ENCODE data around the gene RPUSD4.
"Not testable (repeated sequence)": the region's sequence is repeated elsewhere in the genome, so short reads cannot be mapped to it uniquely, and the experiment has no call there.

Gene RPUSD4, protein sequence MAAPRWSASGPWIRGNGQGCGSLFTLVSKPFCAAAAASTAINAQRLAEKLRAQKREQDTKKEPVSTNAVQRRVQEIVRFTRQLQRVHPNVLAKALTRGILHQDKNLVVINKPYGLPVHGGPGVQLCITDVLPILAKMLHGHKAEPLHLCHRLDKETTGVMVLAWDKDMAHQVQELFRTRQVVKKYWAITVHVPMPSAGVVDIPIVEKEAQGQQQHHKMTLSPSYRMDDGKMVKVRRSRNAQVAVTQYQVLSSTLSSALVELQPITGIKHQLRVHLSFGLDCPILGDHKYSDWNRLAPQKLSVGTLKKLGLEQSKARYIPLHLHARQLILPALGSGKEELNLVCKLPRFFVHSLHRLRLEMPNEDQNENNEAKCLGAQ

GRCh38 chr11:126211236-126212088 lies at the start of gene RPUSD4, which contains the start of gene FAM118B:
RPUSD4 (minus strand) TSS chr11:126211650; CDS start chr11:126211638, 12 bp downstream.
FAM118B (plus strand) TSS chr11:126211782; CDS start chr11:126235002, 23,220 bp downstream.
- DNase-seq (ENCODE audit: low read depth in 2 of 2), result peak; percentile 97 to 98

- DNase-seq (ENCODE audit: low read depth in 2 of 2), result no peak
Measured at GRCh38 chr11:126257764-126258163, 46.3 kb upstream of the RPUSD4 start.

- no peak for DNase-seq (ENCODE audit: low read depth in 2 of 2)
Measured at GRCh38 chr11:126257144-126257543, 45.7 kb upstream of the RPUSD4 start.

DNA sequence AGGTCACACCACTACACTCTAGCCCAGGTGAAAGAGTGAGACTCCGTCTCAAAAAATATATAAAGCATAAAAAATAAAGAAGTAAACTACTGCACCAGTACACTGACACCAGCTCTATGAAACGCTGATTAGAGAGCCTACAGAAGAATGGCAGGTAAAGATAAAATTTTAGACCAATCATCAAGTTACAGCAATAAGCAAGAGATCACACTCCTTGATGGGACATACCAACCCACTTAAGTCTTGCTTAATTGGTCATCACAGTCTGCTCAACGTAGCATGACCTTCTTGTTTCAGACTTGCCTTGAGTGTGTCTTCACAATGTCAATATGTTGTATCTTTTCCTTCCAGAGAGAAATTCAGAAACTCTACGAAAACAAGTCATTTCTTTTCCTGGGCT lies 44.8 kb upstream of the RPUSD4 start:
- no peak for DNase-seq (ENCODE audit: low read depth in 2 of 2)

- DNase-seq (ENCODE audit: low read depth in 2 of 2), result not testable (repeated sequence)
Measured at GRCh38 chr11:126255507-126255906, 44.1 kb upstream of the RPUSD4 start.

DNA sequence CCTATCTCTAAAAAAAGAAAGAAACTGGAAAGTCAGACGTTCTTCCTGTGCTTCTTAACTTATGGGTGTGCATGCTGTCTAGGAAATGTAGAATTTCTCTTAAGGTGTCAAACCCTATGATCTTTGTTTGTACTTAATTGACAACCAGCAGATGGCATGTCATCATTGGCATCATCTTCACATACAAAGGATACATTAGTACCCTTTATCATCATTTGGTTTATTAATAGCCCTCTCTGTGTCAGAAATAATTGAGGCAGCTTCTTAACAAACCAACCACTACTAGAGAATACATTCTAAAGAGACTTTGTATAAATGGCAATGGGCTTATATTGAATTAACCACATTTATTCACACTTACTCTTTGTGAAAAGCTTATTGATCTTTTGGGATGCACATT lies 43.4 kb upstream of the RPUSD4 start:
- DNase-seq (ENCODE audit: low read depth in 2 of 2), result no peak

DNA sequence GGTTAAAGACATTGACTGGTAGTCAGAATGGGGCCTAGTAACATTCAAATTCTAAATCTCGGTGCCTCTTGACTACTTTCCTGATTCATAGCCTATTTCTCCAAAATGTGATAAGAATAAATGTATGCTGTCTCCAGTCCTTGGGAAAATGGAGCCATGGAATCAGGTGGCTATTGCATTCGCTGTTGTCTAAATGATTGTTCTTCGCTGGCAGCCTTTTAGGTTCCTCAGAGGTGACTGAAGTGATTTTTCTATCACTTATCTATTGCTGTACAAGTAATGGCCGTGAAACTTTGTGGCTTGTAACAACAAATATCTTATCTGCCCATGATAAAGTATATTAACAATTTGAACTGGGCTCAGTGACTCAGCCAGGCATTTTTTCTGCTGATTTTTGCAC lies 41.8 kb upstream of the RPUSD4 start:
- no peak for DNase-seq (ENCODE audit: low read depth in 2 of 2)

GRCh38 chr11:126246636-126247035 lies 35.2 kb upstream of the RPUSD4 start:
- DNase-seq (ENCODE audit: low read depth in 2 of 2), result no peak

DNA sequence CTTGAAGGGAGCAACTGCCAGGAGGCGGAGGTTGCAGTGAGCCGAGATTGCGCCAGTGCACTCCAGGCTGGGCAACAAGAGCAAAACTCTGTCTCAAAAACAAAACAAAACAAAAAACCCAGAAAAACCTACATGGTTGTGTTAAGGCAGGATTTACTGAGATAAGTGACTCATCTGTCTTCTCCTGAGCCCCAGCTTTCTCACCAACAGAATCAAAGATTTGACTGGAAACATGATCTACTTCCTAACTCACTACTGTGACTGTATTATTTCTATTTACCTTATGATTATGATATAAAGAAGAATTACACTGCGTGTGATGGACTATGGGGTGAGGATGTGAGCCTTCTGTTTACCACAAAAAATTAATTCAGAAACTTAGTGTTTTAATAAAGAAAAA lies 21.9 kb upstream of the RPUSD4 start:
- no peak for DNase-seq (ENCODE audit: low read depth in 2 of 2)

DNA sequence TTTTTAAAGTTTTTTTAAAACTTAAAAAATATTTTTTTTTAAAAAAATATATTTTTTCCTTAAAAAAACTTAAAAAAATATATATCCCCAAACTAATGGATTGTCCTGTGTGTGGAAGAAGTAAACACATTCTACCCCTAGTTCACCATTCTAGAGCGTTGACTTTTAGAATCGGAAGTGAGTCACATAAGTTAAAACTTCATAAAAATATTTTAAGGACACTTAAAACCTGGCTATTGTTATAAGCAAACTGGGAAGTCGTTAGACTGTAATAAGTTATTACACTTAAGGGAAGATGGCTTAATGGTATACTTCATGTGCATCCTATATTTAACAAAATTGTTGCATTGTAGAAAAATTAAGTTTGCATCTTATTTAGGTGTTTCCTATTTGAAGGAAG lies 21.2 kb upstream of the RPUSD4 start:
- no peak for DNase-seq (ENCODE audit: low read depth in 2 of 2)

GRCh38 chr11:126231725-126232459 lies 20.4 kb upstream of the RPUSD4 start:
- DNase-seq (ENCODE audit: low read depth in 2 of 2), result no peak

- DNase-seq (ENCODE audit: low read depth in 2 of 2), result no peak
Measured at GRCh38 chr11:126229858-126230540, 18.5 kb upstream of the RPUSD4 start.

DNA sequence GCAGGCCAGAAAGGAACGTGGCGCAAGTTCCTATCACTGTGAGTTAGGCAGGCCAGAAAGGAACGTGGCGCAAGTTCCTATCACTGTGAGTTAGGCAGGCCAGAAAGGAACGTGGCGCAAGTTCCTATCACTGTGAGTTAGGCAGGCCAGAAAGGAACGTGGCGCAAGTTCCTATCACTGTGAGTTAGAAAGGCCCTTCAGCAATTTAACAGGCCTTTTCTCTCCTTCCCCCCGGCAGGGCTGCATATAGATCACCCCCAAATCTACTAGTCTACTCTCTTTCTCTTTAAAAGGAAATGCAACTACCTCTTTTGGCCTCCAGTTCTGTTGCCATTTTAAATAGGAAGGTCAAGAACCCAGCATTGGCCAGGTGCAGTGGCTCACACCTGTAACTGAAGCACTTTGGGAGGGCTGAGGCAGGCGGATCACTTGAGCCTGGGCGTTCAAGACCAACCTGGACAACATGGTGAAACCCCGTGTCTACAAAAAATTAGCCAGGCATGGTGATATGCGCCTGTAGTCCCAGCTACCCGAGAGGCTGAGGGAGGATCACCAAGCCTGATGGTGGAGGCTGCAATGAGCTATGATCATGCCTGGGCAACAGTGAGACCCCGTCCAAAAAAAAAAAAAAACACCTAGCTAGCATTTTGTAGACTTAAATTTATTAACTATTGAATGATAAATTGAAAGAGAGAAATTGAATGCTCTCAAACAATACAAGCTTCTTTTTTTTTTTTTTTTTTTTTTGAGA lies 15.1 kb upstream of the RPUSD4 start:
- DNase-seq (ENCODE audit: low read depth in 2 of 2), result no peak

GRCh38 chr11:126225295-126225665 lies 13.8 kb upstream of the RPUSD4 start:
- no peak for DNase-seq (ENCODE audit: low read depth in 2 of 2)

DNA sequence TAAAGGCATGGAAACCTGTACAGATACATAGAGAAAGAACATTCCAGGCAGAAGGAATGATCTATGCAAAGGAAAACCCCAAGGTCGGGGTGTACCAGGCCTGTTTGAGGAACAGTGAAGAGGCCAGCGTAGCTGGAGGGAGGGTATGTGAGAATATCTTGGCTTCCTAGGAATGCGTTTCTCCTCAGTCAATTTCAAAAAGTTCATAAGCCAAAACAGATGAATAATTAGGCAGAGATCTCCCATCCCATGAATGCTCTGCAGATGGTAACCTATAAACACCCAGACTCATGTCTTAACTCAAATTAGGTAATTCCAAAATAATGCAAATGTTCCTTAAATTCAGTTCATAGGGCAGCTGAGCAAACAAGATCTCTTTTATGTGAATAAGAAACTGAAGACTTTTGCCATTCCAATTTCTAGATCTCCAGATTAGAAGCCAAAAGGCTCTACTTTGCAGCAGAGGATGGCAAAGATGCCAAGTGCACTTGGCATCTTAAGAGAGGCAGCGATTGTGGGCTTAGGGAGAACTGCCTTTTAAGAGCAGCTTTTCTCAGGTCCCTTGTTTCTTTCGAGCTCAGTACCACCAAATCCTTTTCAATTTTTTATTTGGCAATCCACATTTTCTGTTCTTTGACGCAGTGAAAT lies 13.3 kb upstream of the RPUSD4 start:
- no peak for DNase-seq (ENCODE audit: low read depth in 2 of 2)

- no peak for DNase-seq (ENCODE audit: low read depth in 2 of 2)
Measured at GRCh38 chr11:126219547-126219946, 8.1 kb upstream of the RPUSD4 start.

GRCh38 chr11:126217491-126217890 lies 6.0 kb upstream of the RPUSD4 start:
- no peak for DNase-seq (ENCODE audit: low read depth in 2 of 2)

GRCh38 chr11:126216526-126217305 lies 5.3 kb upstream of the RPUSD4 start:
- no peak for DNase-seq (ENCODE audit: low read depth in 2 of 2)

GRCh38 chr11:126214841-126215240 lies 3.4 kb upstream of the RPUSD4 start:
- no peak for DNase-seq (ENCODE audit: low read depth in 2 of 2)

DNA sequence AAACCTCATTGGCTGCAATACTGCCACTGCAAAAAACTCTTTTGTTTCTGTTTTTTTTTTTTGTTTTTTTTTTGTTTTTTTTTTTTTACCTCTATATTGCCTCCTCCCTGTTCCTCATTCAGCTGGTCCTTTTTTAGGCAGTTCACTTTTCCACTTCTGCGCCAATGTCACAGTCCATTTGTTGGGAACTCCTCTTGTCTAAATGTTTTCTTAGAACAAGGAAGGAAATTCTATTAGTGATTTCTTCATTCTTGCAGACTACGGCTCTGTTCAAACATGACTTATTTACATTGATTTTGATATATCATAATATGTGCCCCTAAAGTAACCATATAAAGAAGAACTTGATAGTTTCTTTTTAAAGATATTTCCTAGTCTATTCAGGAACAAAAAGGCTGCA lies 3.0 kb upstream of the RPUSD4 start:
- DNase-seq (ENCODE audit: low read depth in 2 of 2), result no peak

Measured in stimulated activated CD4-positive, alpha-beta T cell treated with anti-CD3 and anti-CD28 coated beads, Interleukin-1b, Interleukin-23, amount 100 ng/mL, for 1 hour (primary cell).